Bronchial epithelial cell (primary cell): ENCODE measurements around the gene TMEM179. TPM values are rescaled to one million over a fixed set of nuclear protein-coding genes. Genes with fewer than 3 reads are reported as not detected.

Source experiments
- DNase-seq: peaks from one replicate; pipeline ENCODE4 v3.0.0-alpha.2; 2010; ENCODE audit warnings: low read depth
- FAIRE-seq: peaks from 2 replicates; lab custom pipeline; 2011; peaks lifted over from hg19 to GRCh38; lab: Jason Lieb, UNC
- H3K27me3 ChIP-seq: 2 replicates; pipeline ENCODE4 v1.5.1; 2011; ENCODE audit warnings: low read length; ENCODE audit not compliant: control insufficient read depth, insufficient read depth
- H3K36me3 ChIP-seq: 2 replicates; pipeline ENCODE4 v1.5.1; 2011; ENCODE audit warnings: low read length; ENCODE audit not compliant: control insufficient read depth, insufficient read depth
- H3K4me3 ChIP-seq: 2 replicates; pipeline ENCODE4 v1.5.1; 2011; ENCODE audit warnings: mild to moderate bottlenecking, low read depth, low read length, control low read depth
- total RNA-seq: library from RNA; depleted of rRNA; stranded (reverse); fragments of >200 nt; gene quantifications from 2 replicates; pipeline ENCODE4 v1.2.1, GENCODE V29; 2014
- TF ChIP-seq, protein P1 (sequence below): IDR thresholded peaks from 2 replicates; pipeline ENCODE4 v1.5.1; 2011; ENCODE audit warnings: mild to moderate bottlenecking, moderate library complexity, low read length, control low read depth, inconsistent platforms; ENCODE audit not compliant: insufficient read depth, severe bottlenecking

TMEM179 gene
- total RNA-seq, 1 donor from 2014 or later, result not detected

- FAIRE-seq (no peak), DNase-seq (no peak)
- no peak overlapping the region for H3K4me3 ChIP-seq
- TF ChIP-seq, protein P1, sequence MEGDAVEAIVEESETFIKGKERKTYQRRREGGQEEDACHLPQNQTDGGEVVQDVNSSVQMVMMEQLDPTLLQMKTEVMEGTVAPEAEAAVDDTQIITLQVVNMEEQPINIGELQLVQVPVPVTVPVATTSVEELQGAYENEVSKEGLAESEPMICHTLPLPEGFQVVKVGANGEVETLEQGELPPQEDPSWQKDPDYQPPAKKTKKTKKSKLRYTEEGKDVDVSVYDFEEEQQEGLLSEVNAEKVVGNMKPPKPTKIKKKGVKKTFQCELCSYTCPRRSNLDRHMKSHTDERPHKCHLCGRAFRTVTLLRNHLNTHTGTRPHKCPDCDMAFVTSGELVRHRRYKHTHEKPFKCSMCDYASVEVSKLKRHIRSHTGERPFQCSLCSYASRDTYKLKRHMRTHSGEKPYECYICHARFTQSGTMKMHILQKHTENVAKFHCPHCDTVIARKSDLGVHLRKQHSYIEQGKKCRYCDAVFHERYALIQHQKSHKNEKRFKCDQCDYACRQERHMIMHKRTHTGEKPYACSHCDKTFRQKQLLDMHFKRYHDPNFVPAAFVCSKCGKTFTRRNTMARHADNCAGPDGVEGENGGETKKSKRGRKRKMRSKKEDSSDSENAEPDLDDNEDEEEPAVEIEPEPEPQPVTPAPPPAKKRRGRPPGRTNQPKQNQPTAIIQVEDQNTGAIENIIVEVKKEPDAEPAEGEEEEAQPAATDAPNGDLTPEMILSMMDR, result no peak
- H3K27me3 ChIP-seq, result peaks cover 3% of the 10 kb centered on the region
- no peaks in the 10 kb centered on the region for H3K36me3 ChIP-seq
Measured at GRCh38 chr14:104577426-104577825, 27.1 kb downstream of the TMEM179 start.

DNA sequence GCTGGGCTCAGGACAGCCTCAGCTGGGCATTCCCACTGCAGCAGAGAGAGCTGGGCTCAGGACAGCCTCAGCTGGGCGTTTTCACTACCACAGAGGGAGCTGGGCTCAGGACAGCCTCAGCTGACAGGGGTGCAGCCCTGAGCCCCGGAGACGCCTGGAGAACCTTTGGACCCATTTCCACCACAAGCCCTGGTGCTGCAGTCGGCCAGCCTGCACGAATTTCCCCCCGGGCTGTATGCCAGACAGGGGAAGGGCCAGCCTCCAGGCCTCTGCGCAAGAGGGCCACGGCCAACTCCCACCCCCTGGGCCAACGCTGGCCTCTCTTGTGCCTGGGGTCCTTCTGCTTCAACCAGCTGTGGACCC lies 27.6 kb downstream of the TMEM179 start:
- no peak for FAIRE-seq
- no peak overlapping the region for H3K4me3 ChIP-seq
- no peaks in the 10 kb centered on the region for H3K36me3 ChIP-seq
- H3K27me3 ChIP-seq, result peaks cover 3% of the 10 kb centered on the region
- TF ChIP-seq, protein P1, result no peak
- no peak for DNase-seq

DNA sequence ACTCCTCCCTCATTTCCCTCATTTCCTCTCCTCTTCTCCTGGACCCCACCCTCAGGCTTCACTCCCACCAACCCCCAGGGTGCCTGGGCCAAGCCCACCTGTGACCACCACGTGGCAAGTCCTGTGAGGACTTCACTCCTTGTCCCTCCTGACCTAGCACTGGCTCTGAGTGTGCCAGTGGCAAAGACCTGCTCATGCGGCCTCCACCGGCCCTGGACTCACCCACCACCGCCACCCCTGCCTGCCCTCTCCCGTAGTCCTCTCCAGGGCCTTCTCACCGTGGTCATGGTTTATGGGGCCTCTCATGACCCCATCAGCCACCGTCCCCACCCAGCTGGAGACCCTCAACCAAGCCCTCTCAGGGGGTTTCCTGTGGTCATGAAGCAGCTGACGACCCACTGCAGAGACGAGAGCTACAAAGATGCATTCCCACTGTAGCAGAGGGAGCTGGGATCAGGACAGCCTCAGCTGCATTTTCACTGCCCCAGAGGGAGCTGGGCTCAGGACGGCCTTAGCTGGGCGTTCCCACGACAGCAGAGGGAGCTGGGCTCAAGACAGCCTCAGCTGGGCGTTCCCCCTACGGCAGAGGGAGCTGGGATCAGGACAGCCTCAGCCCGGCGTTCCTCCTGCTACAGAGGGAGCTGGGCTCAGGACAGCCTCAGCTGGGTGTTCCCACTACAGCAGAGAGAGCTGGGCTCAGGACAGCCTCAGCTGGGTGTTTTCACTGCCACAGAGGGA lies 28.2 kb downstream of the TMEM179 start:
- no peak overlapping the region for H3K4me3 ChIP-seq
- DNase-seq, result no peak
- TF ChIP-seq, protein P1, result no peak
- peaks cover 3% of the 10 kb centered on the region for H3K27me3 ChIP-seq
- no peak for FAIRE-seq
- no peaks in the 10 kb centered on the region for H3K36me3 ChIP-seq

- Histone ChIP-seq H3K4me3 (no peak overlapping the region), H3K27me3 (no peaks in the 10 kb centered on the region)
- FAIRE-seq, result no peak
Measured at GRCh38 chr14:104574978-104575583, 29.5 kb downstream of the TMEM179 start.

DNA sequence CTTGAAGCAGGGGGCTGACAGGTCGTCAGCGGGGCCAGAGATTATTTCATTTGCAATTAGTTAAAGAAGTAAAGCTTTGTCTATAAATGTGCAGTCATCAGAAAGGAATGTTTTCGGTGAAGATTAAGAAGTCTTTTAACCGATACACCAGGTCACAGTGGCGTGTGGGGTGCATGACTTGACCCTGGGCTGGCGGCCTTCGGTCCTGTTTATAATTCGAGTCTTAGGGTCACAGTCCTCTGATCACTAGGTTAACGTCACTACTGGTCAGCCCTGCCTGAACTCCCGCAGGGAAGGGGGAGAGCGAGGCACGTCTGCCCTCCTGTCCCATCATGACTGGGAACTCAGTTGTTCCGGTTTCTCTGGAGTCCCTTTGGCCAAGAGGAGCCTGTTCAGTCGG lies 30.0 kb downstream of the TMEM179 start:
- H3K4me3 ChIP-seq, result no peak overlapping the region
- DNase-seq (no peak), FAIRE-seq (no peak)
- TF ChIP-seq, protein P1, result no peak
- no peaks in the 10 kb centered on the region for H3K27me3 ChIP-seq
- no peaks in the 10 kb centered on the region for H3K36me3 ChIP-seq

More at GRCh38 chr14:104574978-104575583, 29.5 kb downstream of the TMEM179 start:
- H3K36me3 ChIP-seq, result no peaks in the 10 kb centered on the region
- TF ChIP-seq, protein P1, result no peak
- no peak for DNase-seq

DNA sequence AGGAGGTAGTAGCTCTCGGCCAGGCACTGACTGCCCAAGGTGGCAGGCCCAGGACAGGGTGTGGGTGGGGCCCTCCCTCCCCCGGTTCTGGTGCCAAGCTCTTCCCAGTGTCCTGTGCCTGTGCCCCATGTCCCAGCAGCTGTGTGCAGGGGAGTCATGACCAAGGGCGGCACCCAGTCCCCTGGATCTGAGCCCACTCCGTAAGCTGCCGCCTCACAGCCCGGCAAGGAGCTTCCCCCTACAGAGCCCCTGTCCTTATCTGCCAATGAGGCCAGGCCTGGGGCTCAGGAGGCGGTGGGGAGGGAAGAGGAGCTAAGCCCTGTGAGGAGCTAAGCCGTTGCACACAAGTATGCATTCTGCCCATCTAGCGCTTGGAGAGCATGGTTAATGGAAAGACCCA lies 30.6 kb downstream of the TMEM179 start:
- TF ChIP-seq, protein P1, result no peak

More for the DNA sequence above, 30.6 kb downstream of the TMEM179 start:
- DNase-seq, result no peak
- no peak for FAIRE-seq
- no peaks in the 10 kb centered on the region for H3K27me3 ChIP-seq
- no peak overlapping the region for H3K4me3 ChIP-seq
- H3K36me3 ChIP-seq, result no peaks in the 10 kb centered on the region
